Trophoblast cell (in vitro differentiated cells and primary cell): ENCODE results near the gene USP11.

ENCODE experiments used
- DNase-seq, 2 donors: peaks; one replicate each; pipeline ENCODE4 v3.0.0-alpha.2; 2016
- H2AFZ ChIP-seq: 2 replicates; pipeline ENCODE4 v1.6.1; 2013; ENCODE audit warnings: low read length, moderate library complexity, mild to moderate bottlenecking; ENCODE audit not compliant: insufficient read depth, poor library complexity
- H2AK5ac ChIP-seq: 2 replicates; pipeline ENCODE4 v1.6.1; 2013; ENCODE audit warnings: mild to moderate bottlenecking, low read length
- H2BK120ac ChIP-seq: 2 replicates; pipeline ENCODE4 v1.6.1; 2013; ENCODE audit warnings: low read length, mild to moderate bottlenecking, moderate library complexity; ENCODE audit not compliant: insufficient read depth, poor library complexity
- H2BK12ac ChIP-seq: 2 replicates; pipeline ENCODE4 v1.6.1; 2013; ENCODE audit warnings: mild to moderate bottlenecking, low read length, moderate library complexity
- H2BK5ac ChIP-seq: 2 replicates; pipeline ENCODE4 v1.6.1; 2013; ENCODE audit warnings: low read length, low read depth, moderate library complexity, mild to moderate bottlenecking; ENCODE audit not compliant: poor library complexity
- H3K14ac ChIP-seq: 2 replicates; pipeline ENCODE4 v1.6.1; 2013; ENCODE audit warnings: mild to moderate bottlenecking, low read length
- H3K18ac ChIP-seq: 2 replicates; pipeline ENCODE4 v1.6.1; 2013; ENCODE audit warnings: mild to moderate bottlenecking, low read length
- H3K23ac ChIP-seq: 2 replicates; pipeline ENCODE4 v1.6.1; 2013; ENCODE audit warnings: low read length
- H3K27ac ChIP-seq: 2 replicates; pipeline ENCODE4 v1.5.1; 2013; ENCODE audit warnings: low read depth, mild to moderate bottlenecking, inconsistent platforms, low read length, moderate library complexity
- H3K27me3 ChIP-seq: 2 replicates; pipeline ENCODE4 v1.6.1; 2013; ENCODE audit warnings: inconsistent platforms, mild to moderate bottlenecking, low read length, moderate library complexity; ENCODE audit not compliant: insufficient read depth
- H3K36me3 ChIP-seq, 2 experiments: 1 replicate in 1 of 2; 2 replicates in 1 of 2; pipeline ENCODE4 v1.6.1; 2013; ENCODE audit warnings: low read length in 2 of 2, mild to moderate bottlenecking in 2 of 2, moderate library complexity in 1 of 2; ENCODE audit not compliant: insufficient read depth in 2 of 2, control insufficient read depth in 1 of 2
- H3K4ac ChIP-seq: 2 replicates; pipeline ENCODE4 v1.6.1; 2013; ENCODE audit warnings: low read depth, mild to moderate bottlenecking, low read length, moderate library complexity
- H3K4me1 ChIP-seq, 2 experiments: 1 replicate in 1 of 2; 2 replicates in 1 of 2; pipeline ENCODE4 v1.6.1; 2013; ENCODE audit warnings: low read length in 2 of 2, mild to moderate bottlenecking in 2 of 2, moderate library complexity in 1 of 2; ENCODE audit not compliant: insufficient read depth in 2 of 2, control insufficient read depth in 1 of 2
- H3K4me2 ChIP-seq: 2 replicates; pipeline ENCODE4 v1.6.1; 2013; ENCODE audit warnings: inconsistent platforms, mild to moderate bottlenecking, low read length, moderate library complexity
- H3K4me3 ChIP-seq: 2 replicates; pipeline ENCODE4 v1.5.1; 2013; ENCODE audit warnings: mild to moderate bottlenecking, low read depth, low read length, inconsistent platforms
- H3K79me1 ChIP-seq: one replicate; pipeline ENCODE4 v1.6.1; 2013; ENCODE audit warnings: low read length
- H3K79me2 ChIP-seq: 2 replicates; pipeline ENCODE4 v1.6.1; 2013; ENCODE audit warnings: low read length, mild to moderate bottlenecking; ENCODE audit not compliant: control insufficient read depth, insufficient read depth, poor library complexity
- H3K9ac ChIP-seq: 2 replicates; pipeline ENCODE4 v1.6.1; 2013; ENCODE audit warnings: mild to moderate bottlenecking, low read length
- H3K9me3 ChIP-seq: 2 replicates; pipeline ENCODE4 v1.6.1; 2013; ENCODE audit warnings: low read depth, mild to moderate bottlenecking, control low read depth, inconsistent platforms, low read length; ENCODE audit not compliant: insufficient read depth
- H4K12ac ChIP-seq: 2 replicates; pipeline ENCODE4 v1.6.1; 2013; ENCODE audit warnings: low read depth, mild to moderate bottlenecking, low read length, moderate library complexity
- H4K8ac ChIP-seq: 2 replicates; pipeline ENCODE4 v1.6.1; 2013; ENCODE audit warnings: low read depth, mild to moderate bottlenecking, low read length, moderate library complexity
- H4K91ac ChIP-seq: one replicate; pipeline ENCODE4 v1.6.1; 2013; ENCODE audit warnings: low read depth, mild to moderate bottlenecking, low read length, moderate library complexity
- WGBS: extraction: QIAGEN DNeasy Blood & Tissue Kit; methylation state at CpG from one replicate; pipeline ENCODE4 v1.1.7; 2013; ENCODE audit warnings: missing lambda C conversion rate; ENCODE audit not compliant: insufficient read length, insufficient coverage; ENCODE audit errors: extremely low coverage; 5-methylcytosine and 5-hydroxymethylcytosine counted together

USP11 gene

DNA sequence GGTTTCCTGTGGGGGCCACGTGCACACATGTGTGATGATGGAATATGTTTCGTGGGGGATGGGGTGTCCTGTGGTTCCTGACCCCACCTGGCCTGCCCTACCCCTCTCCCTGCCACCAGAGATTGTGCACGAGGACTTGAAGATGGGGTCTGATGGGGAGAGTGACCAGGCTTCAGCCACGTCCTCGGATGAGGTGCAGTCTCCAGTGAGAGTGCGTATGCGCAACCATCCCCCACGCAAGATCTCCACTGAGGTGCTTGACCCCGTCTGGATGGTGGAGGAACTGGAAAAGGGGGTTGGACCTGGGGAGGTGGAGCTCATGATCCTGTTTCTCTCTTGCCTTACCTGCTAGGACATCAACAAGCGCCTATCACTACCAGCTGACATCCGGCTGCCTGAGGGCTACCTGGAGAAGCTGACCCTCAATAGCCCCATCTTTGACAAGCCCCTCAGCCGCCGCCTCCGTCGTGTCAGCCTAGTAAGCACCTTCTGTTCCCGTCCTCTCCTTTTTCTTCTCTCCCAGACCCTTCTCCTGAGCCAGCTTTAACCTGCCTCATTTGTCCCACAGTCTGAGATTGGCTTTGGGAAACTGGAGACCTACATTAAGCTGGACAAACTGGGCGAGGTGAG, 8.4 kb upstream of the USP11 start:
- H2BK120ac ChIP-seq: no peak overlapping the region
- H3K27ac ChIP-seq: no peak overlapping the region
- no peak overlapping the region for H3K18ac ChIP-seq
- WGBS: no CpG with 5 or more reads among the region's 17 CpGs
- H3K9ac ChIP-seq: no peak overlapping the region
- H3K79me2 ChIP-seq: peaks cover 7% of the 10 kb centered on the region
- peaks cover 7 to 10% of the 10 kb centered on the region in 2 experiments for H3K4me1 ChIP-seq
- DNase-seq: no peak
- peaks cover 54 to 61% of the 10 kb centered on the region in 2 experiments for H3K36me3 ChIP-seq
- no peaks in the 10 kb centered on the region for H3K79me1 ChIP-seq
- H3K4me3 ChIP-seq: no peak overlapping the region
- H2AK5ac ChIP-seq: no peak overlapping the region
- no peak overlapping the region for H2BK5ac ChIP-seq
- no peak overlapping the region for H3K4ac ChIP-seq
- no peak overlapping the region for H3K4me2 ChIP-seq
- no peak overlapping the region for H4K91ac ChIP-seq
- no peak overlapping the region for H2AFZ ChIP-seq
- no peak overlapping the region for H3K23ac ChIP-seq
- H3K14ac ChIP-seq: no peak overlapping the region
- no peaks in the 10 kb centered on the region for H3K27me3 ChIP-seq
- H4K8ac ChIP-seq: no peak overlapping the region
- H3K9me3 ChIP-seq: peaks cover 4% of the 10 kb centered on the region
- H4K12ac ChIP-seq: no peak overlapping the region
- no peak overlapping the region for H2BK12ac ChIP-seq

DNA sequence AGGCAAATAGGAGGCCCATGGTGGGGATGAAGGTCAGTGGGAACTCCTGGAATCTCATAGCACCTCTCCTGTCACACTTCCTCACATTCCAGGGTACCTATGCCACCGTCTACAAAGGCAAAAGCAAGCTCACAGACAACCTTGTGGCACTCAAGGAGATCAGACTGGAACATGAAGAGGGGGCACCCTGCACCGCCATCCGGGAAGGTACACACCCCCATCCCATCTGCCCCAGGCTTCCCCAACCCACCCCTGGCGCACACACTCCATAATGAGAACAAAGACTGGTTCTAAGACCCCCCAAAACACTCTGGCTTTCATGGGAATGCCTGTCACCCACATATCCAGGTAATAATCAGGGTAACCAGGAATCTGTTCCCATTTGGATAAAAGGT, 7.9 kb upstream of the USP11 start:
- Histone ChIP-seq H3K4me1 (peaks cover 2 to 5% of the 10 kb centered on the region in 2 experiments), H2BK5ac (no peak overlapping the region), H2BK12ac (no peak overlapping the region), H2AK5ac (no peak overlapping the region), H4K8ac (no peak overlapping the region), H3K4me2 (no peak overlapping the region), H3K9ac (no peak overlapping the region), H3K23ac (no peak overlapping the region), H3K18ac (no peak overlapping the region), H4K91ac (no peak overlapping the region), H2BK120ac (no peak overlapping the region), H3K27ac (no peak overlapping the region), H3K4ac (no peak overlapping the region), H3K79me2 (peaks cover 3% of the 10 kb centered on the region), H3K9me3 (no peaks in the 10 kb centered on the region), H3K4me3 (no peak overlapping the region), H2AFZ (no peak overlapping the region), H4K12ac (no peak overlapping the region), H3K79me1 (no peaks in the 10 kb centered on the region), H3K14ac (no peak overlapping the region), H3K27me3 (no peaks in the 10 kb centered on the region), H3K36me3 (peaks cover 55 to 61% of the 10 kb centered on the region in 2 experiments)
- no peak for DNase-seq
- WGBS: no CpG with 5 or more reads among the region's 4 CpGs

DNA sequence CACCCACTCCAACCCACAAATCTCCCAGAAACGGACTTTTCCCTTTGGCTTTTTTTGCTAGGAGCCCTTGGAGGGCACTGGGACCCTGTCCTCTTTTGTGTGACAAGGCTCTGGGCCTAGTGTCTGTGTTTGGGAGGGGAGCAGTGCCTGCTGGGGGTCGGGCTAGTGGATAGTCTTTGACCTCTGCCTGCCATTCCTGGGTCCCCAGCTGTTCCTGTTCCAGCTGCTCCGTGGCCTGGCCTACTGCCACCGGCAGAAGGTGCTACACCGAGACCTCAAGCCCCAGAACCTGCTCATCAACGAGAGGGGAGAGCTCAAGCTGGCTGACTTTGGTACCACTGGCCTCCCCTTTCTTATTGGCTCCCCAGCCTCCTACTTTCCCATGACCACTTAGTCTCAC, 6.7 kb upstream of the USP11 start:
- H3K27ac ChIP-seq: no peak overlapping the region
- H3K79me2 ChIP-seq: no peaks in the 10 kb centered on the region
- H3K4me3 ChIP-seq: no peak overlapping the region
- peaks cover 55 to 61% of the 10 kb centered on the region in 2 experiments for H3K36me3 ChIP-seq
- H3K9ac ChIP-seq: no peak overlapping the region
- no peaks in the 10 kb centered on the region for H3K27me3 ChIP-seq
- H3K9me3 ChIP-seq: no peaks in the 10 kb centered on the region
- H3K23ac ChIP-seq: no peak overlapping the region
- H3K79me1 ChIP-seq: no peaks in the 10 kb centered on the region
- H3K4me2 ChIP-seq: no peak overlapping the region
- no peak overlapping the region for H4K91ac ChIP-seq
- no peak overlapping the region for H2AK5ac ChIP-seq
- H4K12ac ChIP-seq: no peak overlapping the region
- no peak overlapping the region for H4K8ac ChIP-seq
- no peaks in the 10 kb centered on the region for H3K4me1 ChIP-seq
- no peak overlapping the region for H2BK120ac ChIP-seq
- no peak for DNase-seq
- no peak overlapping the region for H3K4ac ChIP-seq
- H2AFZ ChIP-seq: no peak overlapping the region
- H3K14ac ChIP-seq: no peak overlapping the region
- H2BK5ac ChIP-seq: no peak overlapping the region
- no peak overlapping the region for H3K18ac ChIP-seq
- no peak overlapping the region for H2BK12ac ChIP-seq
- whole genome bisulfite sequencing: no CpG with 5 or more reads among the region's 6 CpGs

DNA sequence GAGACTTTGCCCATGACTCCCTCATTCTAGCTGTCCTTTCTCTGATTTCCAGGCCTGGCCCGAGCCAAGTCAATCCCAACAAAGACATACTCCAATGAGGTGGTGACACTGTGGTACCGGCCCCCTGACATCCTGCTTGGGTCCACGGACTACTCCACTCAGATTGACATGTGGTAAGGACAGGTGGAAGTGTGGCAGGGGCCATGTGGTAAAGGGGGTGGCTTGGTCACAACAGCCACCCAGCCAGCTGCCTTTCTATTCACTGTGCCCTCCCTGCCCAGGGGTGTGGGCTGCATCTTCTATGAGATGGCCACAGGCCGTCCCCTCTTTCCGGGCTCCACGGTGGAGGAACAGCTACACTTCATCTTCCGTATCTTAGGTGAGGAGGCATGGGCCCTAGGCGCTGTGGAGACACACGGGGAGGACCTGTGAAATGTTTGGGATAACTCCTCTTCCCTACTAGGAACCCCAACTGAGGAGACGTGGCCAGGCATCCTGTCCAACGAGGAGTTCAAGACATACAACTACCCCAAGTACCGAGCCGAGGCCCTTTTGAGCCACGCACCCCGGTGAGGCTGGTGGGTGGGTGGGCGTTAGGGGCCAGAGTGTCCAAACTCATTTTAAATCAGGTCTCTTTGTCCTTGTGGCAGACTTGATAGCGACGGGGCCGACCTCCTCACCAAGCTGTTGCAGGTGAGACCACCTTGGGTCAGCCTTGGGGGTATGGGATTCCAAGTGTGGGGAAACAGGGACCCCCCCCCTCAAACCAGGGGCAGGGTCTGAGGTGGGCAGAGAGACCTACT, 6.1 kb upstream of the USP11 start:
- Histone ChIP-seq H3K4me2 (no peak overlapping the region), H3K23ac (no peak overlapping the region), H3K79me2 (no peaks in the 10 kb centered on the region), H2BK12ac (no peak overlapping the region), H4K91ac (no peak overlapping the region), H2BK5ac (no peak overlapping the region), H3K14ac (no peak overlapping the region), H4K12ac (no peak overlapping the region), H3K27ac (no peak overlapping the region), H3K27me3 (no peaks in the 10 kb centered on the region), H2BK120ac (no peak overlapping the region), H3K36me3 (peaks cover 55 to 60% of the 10 kb centered on the region in 2 experiments), H3K9me3 (no peaks in the 10 kb centered on the region), H3K4me1 (no peaks in the 10 kb centered on the region), H4K8ac (no peak overlapping the region), H3K18ac (no peak overlapping the region), H3K4ac (no peak overlapping the region), H2AK5ac (no peak overlapping the region), H3K9ac (no peak overlapping the region), H3K79me1 (no peaks in the 10 kb centered on the region), H2AFZ (no peak overlapping the region), H3K4me3 (no peak overlapping the region)
- no CpG with 5 or more reads among the region's 19 CpGs for WGBS
- no peak for DNase-seq
